Breast epithelium (tissue), 3 donors: ENCODE measurements around the gene CCDC92B.

ENCODE experiments used
- POLR2A ChIP-seq: fragments of 450-650 bp; IDR thresholded peaks from one replicate; pipeline ENCODE4 v1.6.1; 2016; ENCODE audit warnings: antibody characterized with exemption, mild to moderate bottlenecking, moderate library complexity
- POLR2AphosphoS5 ChIP-seq, 3 donors: sonication (generic); formaldehyde crosslinking; IDR thresholded peaks; one replicate each; pipeline ENCODE4 v1.6.1; 2017; ENCODE audit warnings: antibody characterized with exemption in 3 of 3
- TF ChIP-seq, protein P1 (sequence below), 3 donors: fragments of 450-650 bp; IDR thresholded peaks; one replicate each; pipeline ENCODE4 v1.5.1; 2016 to 2017; ENCODE audit warnings: antibody characterized with exemption in 3 of 3, mild to moderate bottlenecking in 3 of 3, moderate library complexity in 3 of 3

DNA sequence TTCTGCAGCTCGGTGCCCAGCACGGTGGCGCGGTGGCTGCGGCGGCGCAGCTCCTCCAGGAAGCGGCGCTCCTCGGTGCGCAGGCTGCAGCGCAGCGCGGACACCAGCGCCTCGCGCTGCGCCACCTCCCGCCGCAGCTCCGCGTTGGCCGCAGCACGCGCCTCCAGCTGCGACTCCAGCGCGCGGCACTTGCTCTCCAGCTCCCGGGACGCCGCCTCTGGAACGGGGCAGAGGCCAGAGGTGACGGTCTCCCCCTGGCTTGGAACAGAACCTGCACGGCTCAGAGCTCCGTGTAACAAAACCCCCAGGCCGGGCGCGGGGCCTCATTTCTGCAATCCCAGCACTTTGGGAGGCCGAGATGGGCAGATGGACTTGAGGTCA is 24.7 kb downstream of the CCDC92B start:
- no peak for TF ChIP-seq POLR2AphosphoS5 (IDR thresholded peaks at IDR 0.05)
- TF ChIP-seq, protein P1, sequence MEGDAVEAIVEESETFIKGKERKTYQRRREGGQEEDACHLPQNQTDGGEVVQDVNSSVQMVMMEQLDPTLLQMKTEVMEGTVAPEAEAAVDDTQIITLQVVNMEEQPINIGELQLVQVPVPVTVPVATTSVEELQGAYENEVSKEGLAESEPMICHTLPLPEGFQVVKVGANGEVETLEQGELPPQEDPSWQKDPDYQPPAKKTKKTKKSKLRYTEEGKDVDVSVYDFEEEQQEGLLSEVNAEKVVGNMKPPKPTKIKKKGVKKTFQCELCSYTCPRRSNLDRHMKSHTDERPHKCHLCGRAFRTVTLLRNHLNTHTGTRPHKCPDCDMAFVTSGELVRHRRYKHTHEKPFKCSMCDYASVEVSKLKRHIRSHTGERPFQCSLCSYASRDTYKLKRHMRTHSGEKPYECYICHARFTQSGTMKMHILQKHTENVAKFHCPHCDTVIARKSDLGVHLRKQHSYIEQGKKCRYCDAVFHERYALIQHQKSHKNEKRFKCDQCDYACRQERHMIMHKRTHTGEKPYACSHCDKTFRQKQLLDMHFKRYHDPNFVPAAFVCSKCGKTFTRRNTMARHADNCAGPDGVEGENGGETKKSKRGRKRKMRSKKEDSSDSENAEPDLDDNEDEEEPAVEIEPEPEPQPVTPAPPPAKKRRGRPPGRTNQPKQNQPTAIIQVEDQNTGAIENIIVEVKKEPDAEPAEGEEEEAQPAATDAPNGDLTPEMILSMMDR (IDR thresholded peaks at IDR 0.05): no peak
- no peak for TF ChIP-seq POLR2A
